GM23338 (cell line): Measurements from ENCODE around the gene PGAM5. TPM values are rescaled to one million over a fixed set of nuclear protein-coding genes. Genes with fewer than 3 reads are reported as not detected.

Experiments
- ATAC-seq: fragments of 200-7000 bp; cut with Tn5 transposase; 3 replicates; pipeline ENCODE4 v1.9.1; 2020
- DNase-seq: peaks from one replicate; pipeline ENCODE4 v3.0.0-alpha.2; 2015; ENCODE audit warnings: low spot score
- H2AFZ ChIP-seq: fragments of 200-600 bp; sonication (generic); 2 replicates; pipeline ENCODE4 v1.8.0; 2016; ENCODE audit warnings: antibody characterized with exemption, mild to moderate bottlenecking, moderate library complexity
- H3F3A ChIP-seq: fragments of 200-600 bp; sonication (generic); replicated peaks from 2 replicates; pipeline ENCODE4 v1.8.0; 2017; ENCODE audit warnings: antibody characterized with exemption, mixed run types, low read depth
- H3K27ac ChIP-seq: fragments of 200-600 bp; sonication (generic); 2 replicates; pipeline ENCODE4 v1.6.1; 2016; ENCODE audit warnings: low read depth
- H3K27me3 ChIP-seq: fragments of 200-600 bp; sonication (generic); 2 replicates; pipeline ENCODE4 v1.8.0; 2016; ENCODE audit warnings: mild to moderate bottlenecking, mixed run types, moderate library complexity; ENCODE audit not compliant: insufficient read depth
- H3K36me3 ChIP-seq: fragments of 200-600 bp; sonication (generic); 2 replicates; pipeline ENCODE4 v1.8.0; 2016; ENCODE audit warnings: mild to moderate bottlenecking; ENCODE audit not compliant: insufficient read depth
- H3K4me1 ChIP-seq: fragments of 200-600 bp; sonication (generic); 2 replicates; pipeline ENCODE4 v1.8.0; 2016; ENCODE audit warnings: mild to moderate bottlenecking, moderate library complexity; ENCODE audit not compliant: insufficient read depth
- H3K4me2 ChIP-seq: fragments of 200-600 bp; sonication (generic); 2 replicates; pipeline ENCODE4 v1.7.1; 2017; ENCODE audit warnings: mixed run types
- H3K4me3 ChIP-seq: fragments of 200-600 bp; sonication (generic); 2 replicates; pipeline ENCODE4 v1.6.1; 2016; ENCODE audit warnings: mixed run types
- H3K79me2 ChIP-seq: fragments of 200-600 bp; sonication (generic); replicated peaks from 2 replicates; pipeline ENCODE4 v1.8.0; 2017; ENCODE audit warnings: mild to moderate bottlenecking; ENCODE audit not compliant: insufficient read depth
- H3K9me2 ChIP-seq: fragments of 200-600 bp; sonication (generic); 2 replicates; pipeline ENCODE4 v1.8.0; 2017; ENCODE audit not compliant: insufficient read depth
- H4K20me1 ChIP-seq: fragments of 200-600 bp; sonication (generic); replicated peaks from 2 replicates; pipeline ENCODE4 v1.8.0; 2017; ENCODE audit warnings: mild to moderate bottlenecking; ENCODE audit not compliant: insufficient read depth
- H3K27ac Mint-ChIP-seq: 2 replicates; pipeline ENCODE4 v1.8.0; 2020; ENCODE audit warnings: inconsistent platforms, mild to moderate bottlenecking, moderate library complexity, mixed read lengths
- H3K27me3 Mint-ChIP-seq: 3 replicates; pipeline ENCODE4 v1.8.0; 2022; ENCODE audit warnings: low read depth, mild to moderate bottlenecking, moderate library complexity, mixed read lengths, inconsistent platforms; ENCODE audit not compliant: insufficient read depth, poor library complexity
- H3K36me3 Mint-ChIP-seq: 3 replicates; pipeline ENCODE4 v1.8.0; 2021; ENCODE audit warnings: low read depth, mild to moderate bottlenecking, inconsistent platforms, moderate library complexity, mixed read lengths
- H3K4me1 Mint-ChIP-seq: 3 replicates; pipeline ENCODE4 v1.8.0; 2020; ENCODE audit warnings: mild to moderate bottlenecking, inconsistent platforms, mixed read lengths
- H3K4me3 Mint-ChIP-seq: 3 replicates; pipeline ENCODE4 v1.8.0; 2021; ENCODE audit warnings: moderate library complexity, mild to moderate bottlenecking, inconsistent platforms, mixed read lengths
- H3K9me3 Mint-ChIP-seq: 3 replicates; pipeline ENCODE4 v1.8.0; 2020; ENCODE audit warnings: moderate library complexity, mild to moderate bottlenecking, inconsistent platforms, mixed read lengths
- CREB1 ChIP-seq: fragments of 250-450 bp; sonication (Bioruptor Pico); IDR thresholded peaks from 2 replicates; pipeline ENCODE4 v1.5.0; 2020; ENCODE audit warnings: low read depth, mild to moderate bottlenecking, moderate library complexity
- CTCF ChIP-seq, 2 experiments: fragments of 200-600 bp in 1 of 2; sonication (generic) in 1 of 2; conservative IDR thresholded peaks; 2 replicates each; pipeline versions ENCODE4 v1.5.1 to v1.6.1; 2016 to 2017; ENCODE audit warnings: antibody characterized with exemption in 2 of 2, low read depth in 2 of 2, mild to moderate bottlenecking in 2 of 2, moderate library complexity in 1 of 2
- ETS1 ChIP-seq: IDR thresholded peaks from 2 replicates; pipeline ENCODE4 v1.6.1; 2016; ENCODE audit warnings: antibody characterized with exemption
- EZH2 ChIP-seq: fragments of 200-600 bp; sonication (generic); IDR thresholded peaks from one replicate; pipeline ENCODE4 v1.8.0; 2017; ENCODE audit warnings: antibody characterized with exemption, mild to moderate bottlenecking, low read depth; ENCODE audit not compliant: unreplicated experiment
- EZH2phosphoT487 ChIP-seq: fragments of 200-600 bp; sonication (generic); IDR thresholded peaks from one replicate; pipeline ENCODE4 v1.8.1; 2018; ENCODE audit warnings: antibody characterized with exemption; ENCODE audit not compliant: unreplicated experiment
- JUNB ChIP-seq: IDR thresholded peaks from one replicate; pipeline ENCODE4 v1.6.1; 2016; ENCODE audit warnings: antibody characterized with exemption; ENCODE audit not compliant: unreplicated experiment
- NANOG ChIP-seq: IDR thresholded peaks from 2 replicates; pipeline ENCODE4 v1.6.1; 2016; ENCODE audit warnings: antibody characterized with exemption, borderline replicate concordance
- POLR2AphosphoS5 ChIP-seq: IDR thresholded peaks from 2 replicates; pipeline ENCODE4 v1.6.1; 2016; ENCODE audit warnings: antibody characterized with exemption, low read depth
- REST ChIP-seq: IDR thresholded peaks from one replicate; pipeline ENCODE4 v1.6.1; 2018; ENCODE audit warnings: antibody characterized with exemption; ENCODE audit not compliant: unreplicated experiment
- STAT1 ChIP-seq: IDR thresholded peaks from one replicate; pipeline ENCODE4 v1.6.1; 2016; ENCODE audit warnings: antibody characterized with exemption; ENCODE audit not compliant: unreplicated experiment
- ZNF114 ChIP-seq: fragments of 250-450 bp; sonication (Bioruptor Pico); IDR thresholded peaks from 2 replicates; pipeline ENCODE4 v1.5.0; 2020; ENCODE audit warnings: mild to moderate bottlenecking, moderate library complexity
- ZNF331 ChIP-seq: fragments of 250-450 bp; sonication (Bioruptor Pico); IDR thresholded peaks from 2 replicates; pipeline ENCODE4 v1.5.0; 2020; ENCODE audit warnings: low read depth, mild to moderate bottlenecking, moderate library complexity
- polyA plus RNA-seq: library from polyadenylated mRNA; unstranded; fragments of >200 nt; fragmentation: Nextera tagmentation; extraction: Ambion mirVana; gene quantifications from 2 replicates; pipeline ENCODE4 v1.2.1, GENCODE V29; 2016
- total RNA-seq: library from RNA; depleted of rRNA; stranded (reverse); fragments of >200 nt; shearing (Covaris generic); gene quantifications from 2 replicates; pipeline ENCODE4 v1.2.3, GENCODE V29; 2014

Gene PGAM5
- total and polyA plus RNA-seq, 2 experiments from 2014 or later = 31.1 to 108 TPM

DNA sequence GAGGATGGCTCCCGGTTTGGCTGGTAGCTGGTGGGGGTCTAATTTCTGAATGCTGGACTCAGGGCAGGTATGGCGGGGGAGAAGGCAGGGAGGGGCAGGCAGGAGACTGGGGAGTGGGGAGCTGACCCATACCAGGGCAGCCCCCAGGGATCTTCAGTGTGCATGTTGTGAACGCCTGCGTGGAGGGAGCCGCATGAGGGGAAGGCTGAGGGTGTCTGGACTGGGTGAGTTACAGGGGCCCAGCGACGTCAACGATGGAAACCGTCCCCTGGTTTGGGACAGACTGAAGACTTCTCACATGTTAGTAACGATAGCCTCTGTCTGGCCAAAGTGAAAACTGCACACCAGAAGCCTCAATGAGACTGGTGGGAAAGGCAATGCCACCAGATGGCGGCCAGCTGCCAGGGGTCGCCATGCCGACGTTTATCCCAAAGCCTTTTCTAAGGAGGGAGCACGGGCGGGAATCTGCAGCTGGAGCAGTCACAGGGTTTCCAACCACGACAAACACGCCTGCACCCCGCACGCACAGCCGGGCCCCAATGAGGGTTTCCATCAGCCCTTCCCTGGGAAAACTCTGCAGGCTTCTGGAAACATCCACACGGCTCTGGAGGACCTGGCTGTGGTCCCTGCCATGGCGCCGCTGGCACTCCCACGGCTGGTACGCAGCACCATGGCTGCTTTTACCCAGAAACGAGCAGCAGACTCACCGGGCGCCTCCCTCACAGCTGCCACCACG is 14.0 kb downstream of the PGAM5 start (continued):
- TF ChIP-seq CREB1 (CRISPR knock-in tag) (no peak), ZNF114 (no peak), ETS1 (no peak), JUNB (no peak), EZH2 (no peak), STAT1 (no peak), CTCF (conservative IDR thresholded peaks at IDR 0.05; ENCODE audit: low read depth in 2 of 2) (no peak), NANOG (no peak)

DNA sequence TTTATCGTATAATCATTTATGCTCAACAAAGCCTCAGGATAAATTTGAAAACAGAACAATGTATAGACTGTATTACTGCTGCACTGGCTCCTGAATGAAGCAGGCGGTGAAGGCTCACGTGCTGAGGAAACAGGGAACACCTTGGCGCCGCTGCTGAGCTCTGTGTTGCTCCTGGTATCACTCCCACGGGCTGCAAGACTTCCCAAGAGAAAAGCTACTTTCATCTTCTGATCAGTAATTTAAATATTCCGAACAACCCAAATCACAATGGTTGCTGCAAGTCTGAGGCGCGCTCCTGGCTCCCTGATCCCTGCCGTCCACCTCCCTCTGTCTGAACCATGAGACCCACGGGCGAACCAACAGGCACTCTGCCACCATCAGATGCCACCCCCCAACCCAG is 15.7 kb downstream of the PGAM5 start:
- Mint-ChIP-seq H3K36me3 (peaks cover 90% of the 10 kb centered on the region), H3K27me3 (peaks cover 29% of the 10 kb centered on the region), H3K4me1 (no peaks in the 10 kb centered on the region; the same call in 2 of the 3 replicates), H3K4me3 (no peak overlapping the region), H3K9me3 (peaks cover 19% of the 10 kb centered on the region), H3K27ac (no peak overlapping the region)
- DNase-seq (no peak), ATAC-seq (no peak)
- H3K36me3 ChIP-seq = peaks cover 19% of the 10 kb centered on the region
- peaks cover 6% of the 10 kb centered on the region for H3K79me2 ChIP-seq
- H2AFZ ChIP-seq = no peak overlapping the region
- no peaks in the 10 kb centered on the region for H3K9me2 ChIP-seq
- no peaks in the 10 kb centered on the region for H3K4me1 ChIP-seq
- H3K27me3 ChIP-seq = no peaks in the 10 kb centered on the region
- H3K4me2 ChIP-seq = no peak overlapping the region
- no peak overlapping the region for H3K4me3 ChIP-seq
- peaks cover 21% of the 10 kb centered on the region for H4K20me1 ChIP-seq
- H3F3A ChIP-seq = peaks cover 20% of the 10 kb centered on the region
- H3K27ac ChIP-seq = no peak overlapping the region
- no peak for TF ChIP-seq ZNF331
- no peak for TF ChIP-seq POLR2AphosphoS5
- no peak for TF ChIP-seq EZH2
- no peak for TF ChIP-seq CREB1 (CRISPR knock-in tag)
- no peak for TF ChIP-seq JUNB
- no peak for TF ChIP-seq REST
- no peak for TF ChIP-seq NANOG
- TF ChIP-seq EZH2phosphoT487 = no peak
- no peak for TF ChIP-seq CTCF (conservative IDR thresholded peaks at IDR 0.05; ENCODE audit: low read depth in 2 of 2)
- no peak for TF ChIP-seq STAT1
